22Rv1 (cell line): Measurements from ENCODE around the gene KHDC4.
"Not testable (repeated sequence)": the region's sequence is repeated elsewhere in the genome, so short reads cannot be mapped to it uniquely, and the experiment has no call there.

Experiments used
- H3K27ac ChIP-seq: fragments of 450-650 bp; 2 replicates; pipeline ENCODE4 v1.5.1; 2017
- ZFX ChIP-seq: fragments of 450-650 bp; IDR thresholded peaks from 2 replicates; pipeline ENCODE4 v1.6.1; 2017; ENCODE audit warnings: antibody characterized with exemption, borderline replicate concordance
- TF ChIP-seq, protein P1 (sequence below): fragments of 450-650 bp; IDR thresholded peaks from 2 replicates; pipeline ENCODE4 v1.5.1; 2017; ENCODE audit warnings: mild to moderate bottlenecking

KHDC4 gene

GRCh38 chr1:155938220-155938627 lies 4.0 kb upstream of the KHDC4 start:
- TF ChIP-seq, protein P1, sequence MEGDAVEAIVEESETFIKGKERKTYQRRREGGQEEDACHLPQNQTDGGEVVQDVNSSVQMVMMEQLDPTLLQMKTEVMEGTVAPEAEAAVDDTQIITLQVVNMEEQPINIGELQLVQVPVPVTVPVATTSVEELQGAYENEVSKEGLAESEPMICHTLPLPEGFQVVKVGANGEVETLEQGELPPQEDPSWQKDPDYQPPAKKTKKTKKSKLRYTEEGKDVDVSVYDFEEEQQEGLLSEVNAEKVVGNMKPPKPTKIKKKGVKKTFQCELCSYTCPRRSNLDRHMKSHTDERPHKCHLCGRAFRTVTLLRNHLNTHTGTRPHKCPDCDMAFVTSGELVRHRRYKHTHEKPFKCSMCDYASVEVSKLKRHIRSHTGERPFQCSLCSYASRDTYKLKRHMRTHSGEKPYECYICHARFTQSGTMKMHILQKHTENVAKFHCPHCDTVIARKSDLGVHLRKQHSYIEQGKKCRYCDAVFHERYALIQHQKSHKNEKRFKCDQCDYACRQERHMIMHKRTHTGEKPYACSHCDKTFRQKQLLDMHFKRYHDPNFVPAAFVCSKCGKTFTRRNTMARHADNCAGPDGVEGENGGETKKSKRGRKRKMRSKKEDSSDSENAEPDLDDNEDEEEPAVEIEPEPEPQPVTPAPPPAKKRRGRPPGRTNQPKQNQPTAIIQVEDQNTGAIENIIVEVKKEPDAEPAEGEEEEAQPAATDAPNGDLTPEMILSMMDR = peak; percentile 83
- TF ChIP-seq ZFX = no peak

GRCh38 chr1:155934936-155935590 lies 850 bp upstream of the KHDC4 start:
- TF ChIP-seq, protein P1 = no peak
- TF ChIP-seq ZFX = no peak
- peak overlapping the region; percentile 95 for H3K27ac ChIP-seq

More at GRCh38 chr1:155938220-155938627, 4.0 kb upstream of the KHDC4 start:
- H3K27ac ChIP-seq = no peak overlapping the region

DNA sequence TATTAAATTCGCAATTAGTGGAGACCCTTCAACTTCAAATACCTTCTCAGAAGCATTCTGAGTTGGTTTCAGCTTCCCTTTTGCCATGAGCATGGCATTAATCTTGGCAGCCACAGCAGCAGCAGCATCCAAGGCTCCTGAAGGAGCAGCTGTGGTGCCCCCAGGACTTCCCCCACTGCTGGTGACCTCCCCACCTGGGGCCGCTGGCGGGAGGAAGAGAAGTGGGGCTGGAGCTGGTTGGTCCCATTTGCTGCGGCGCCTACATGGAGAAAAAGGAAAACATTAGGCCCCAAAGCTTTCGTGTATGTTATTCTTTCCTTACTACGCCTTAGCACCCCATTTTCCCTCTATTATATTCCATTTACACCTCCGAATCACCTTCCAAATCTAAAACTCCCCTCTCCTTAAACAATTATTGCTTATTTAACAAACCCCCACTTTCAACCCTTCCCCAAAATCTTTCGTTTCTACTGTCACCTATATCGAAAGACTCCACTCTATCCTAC lies 569 bp downstream of the KHDC4 start:
- TF ChIP-seq, protein P1 = 0 out of 2 replicates have a peak, but pooled peaks have one; percentile 1
- TF ChIP-seq ZFX = no peak
- peak overlapping the region; percentile 95 for H3K27ac ChIP-seq

- TF ChIP-seq, protein P1 = no peak
- no peak for TF ChIP-seq ZFX
- no peak overlapping the region for H3K27ac ChIP-seq
Measured at GRCh38 chr1:155932487-155932886, 1.7 kb downstream of the KHDC4 start.

- no peak for TF ChIP-seq ZFX
- TF ChIP-seq, protein P1 = no peak
- H3K27ac ChIP-seq = no peak overlapping the region
Measured at GRCh38 chr1:155932081-155932480, 2.1 kb downstream of the KHDC4 start.

DNA sequence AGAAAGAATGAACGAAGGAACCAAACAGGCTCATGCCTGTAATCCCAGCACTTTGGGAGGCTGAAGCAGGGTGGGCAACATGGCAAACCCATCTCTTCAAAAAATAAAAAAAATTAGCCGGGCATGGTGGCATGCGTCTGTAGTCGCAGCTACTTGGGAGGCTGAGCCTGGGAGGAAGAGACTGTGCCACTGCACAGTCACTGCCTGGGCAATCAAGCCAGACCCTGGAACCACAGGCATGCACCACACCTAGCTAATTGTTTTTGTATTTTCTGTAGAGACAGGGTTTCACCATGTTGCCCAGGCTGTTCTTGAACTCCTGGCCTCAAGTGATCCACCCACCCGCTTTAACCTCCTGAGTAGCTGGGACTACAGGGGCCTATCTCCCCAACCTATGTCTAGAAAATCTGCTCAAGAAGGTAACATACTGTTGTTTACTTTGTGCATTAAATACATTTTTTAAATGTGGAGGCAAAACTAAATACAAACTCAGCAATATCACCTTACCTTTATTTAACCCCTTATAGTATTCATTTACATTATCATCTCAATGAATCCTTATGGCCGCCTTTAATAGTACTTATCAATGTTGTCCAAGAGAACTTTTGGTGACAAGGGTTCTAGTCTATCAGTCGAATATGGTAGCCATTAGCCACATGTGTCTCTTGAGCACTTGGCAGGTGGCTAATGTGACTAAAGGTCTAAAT lies 2.7 kb downstream of the KHDC4 start:
- no peak overlapping the region for H3K27ac ChIP-seq
- TF ChIP-seq ZFX = no peak
- TF ChIP-seq, protein P1 = no peak

- not testable (repeated sequence) for H3K27ac ChIP-seq
Measured at GRCh38 chr1:155930725-155931124, 3.5 kb downstream of the KHDC4 start.
